Measurements from ENCODE around the gene CTAGE15. TPM values are rescaled to one million over a fixed set of nuclear protein-coding genes. Genes with fewer than 3 reads are reported as not detected.
"Not testable (repeated sequence)": the region's sequence is repeated elsewhere in the genome, so short reads cannot be mapped to it uniquely, and the experiment has no call there.

The CTAGE15 gene
- total RNA-seq, 1 experiment from 2014 or later: not detected

DNA sequence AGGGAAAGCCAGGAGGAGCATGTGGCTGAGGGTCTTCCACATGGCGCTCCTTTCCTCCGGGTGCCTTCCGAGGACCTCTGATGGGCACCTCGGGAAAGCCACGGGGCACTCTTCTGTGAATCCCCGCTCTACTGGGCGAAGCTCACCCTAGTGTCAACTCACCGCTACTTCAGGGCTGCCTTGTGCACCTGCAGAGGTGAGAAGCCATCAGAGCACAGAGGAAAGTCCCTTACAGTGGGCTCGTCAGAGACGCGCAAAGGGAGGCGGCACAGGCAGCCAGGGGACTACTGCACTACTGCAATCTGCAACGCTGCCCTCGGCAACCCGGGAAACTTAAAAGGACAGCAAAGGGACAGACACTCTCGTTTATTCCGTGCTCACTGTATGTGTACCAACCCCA is 50.5 kb downstream of the CTAGE15 start:
- not testable (repeated sequence) for DNase-seq (ENCODE audit: low spot score)

Other genes with a start within 250 kb of the CTAGE15 start
- gene FAM131B, start 209.1 kb upstream of the CTAGE15 start, total RNA-seq (2014; rRNA removed; shearing (Covaris generic)): 3.9 and 7.1 TPM in 2 replicates
- gene ZYX, start 190.5 kb upstream of the CTAGE15 start, total RNA-seq (2014; rRNA removed; shearing (Covaris generic)): 53.2 and 57.0 TPM in 2 replicates
- gene EPHA1, start 162.9 kb upstream of the CTAGE15 start, total RNA-seq (2014; rRNA removed; shearing (Covaris generic)): 0.03 TPM in 1 of 2 replicates, not detected in the other
- not detected in 2 replicates for gene TAS2R60, start 128.3 kb upstream of the CTAGE15 start, total RNA-seq (2014; rRNA removed; shearing (Covaris generic))
- not detected in 2 replicates for gene TAS2R41, start 93.9 kb upstream of the CTAGE15 start, total RNA-seq (2014; rRNA removed; shearing (Covaris generic))
- 0.36 and 0.93 TPM in 2 replicates for gene TCAF2, start 49.2 kb downstream of the CTAGE15 start, total RNA-seq (2014; rRNA removed; shearing (Covaris generic))
- not detected in 2 replicates for gene CTAGE6, start 185.9 kb downstream of the CTAGE15 start, total RNA-seq (2014; rRNA removed; shearing (Covaris generic))

Data from A172 (cell line).